Liver (tissue), 3 donors: ENCODE measurements around the gene CD79B.

Source experiments
- ATF3 ChIP-seq: IDR thresholded peaks from 2 replicates; pipeline ENCODE4 v1.6.1; 2016; ENCODE audit warnings: antibody characterized with exemption
- CTCF ChIP-seq: fragments of 150-350 bp; IDR thresholded peaks from 2 replicates; pipeline ENCODE4 v1.5.1; 2017; ENCODE audit warnings: improper control_type of control experiment, low read depth, low read length; ENCODE audit not compliant: missing input control
- EGR1 ChIP-seq, 2 donors: IDR thresholded peaks; 2 replicates each; pipeline ENCODE4 v1.6.1; 2016 to 2018; ENCODE audit warnings: antibody characterized with exemption in 2 of 2, low read depth in 2 of 2
- FOXA1 ChIP-seq: IDR thresholded peaks from 2 replicates; pipeline ENCODE4 v1.6.1; 2016; ENCODE audit warnings: antibody characterized with exemption
- HNF4G ChIP-seq: IDR thresholded peaks from 2 replicates; pipeline ENCODE4 v1.6.1; 2016; ENCODE audit warnings: antibody characterized with exemption
- JUND ChIP-seq, 2 donors: IDR thresholded peaks; 2 replicates each; pipeline ENCODE4 v1.6.1; 2016; ENCODE audit warnings: antibody characterized with exemption in 2 of 2
- MAX ChIP-seq: IDR thresholded peaks from 2 replicates; pipeline ENCODE4 v1.6.1; 2016; ENCODE audit warnings: antibody characterized with exemption
- RAD21 ChIP-seq, 2 donors: IDR thresholded peaks; 2 replicates each; pipeline ENCODE4 v1.6.1; 2016; ENCODE audit warnings: antibody characterized with exemption in 2 of 2, mild to moderate bottlenecking in 2 of 2
- RXRA ChIP-seq, 2 donors: IDR thresholded peaks; 2 replicates each; pipeline ENCODE4 v1.6.1; 2017 to 2018; ENCODE audit warnings: antibody characterized with exemption in 2 of 2, mild to moderate bottlenecking in 1 of 2
- TAF1 ChIP-seq: conservative IDR thresholded peaks from 2 replicates; pipeline ENCODE4 v1.6.1; 2016; ENCODE audit warnings: antibody characterized with exemption, mild to moderate bottlenecking
- YY1 ChIP-seq: IDR thresholded peaks from 2 replicates; pipeline ENCODE4 v1.6.1; 2016; ENCODE audit warnings: antibody characterized with exemption, mild to moderate bottlenecking
- TF ChIP-seq, protein P1 (sequence below): IDR thresholded peaks from 2 replicates; pipeline ENCODE4 v1.6.1; 2016; ENCODE audit warnings: antibody characterized with exemption, mild to moderate bottlenecking
- donor health status: healthy.
- donor health status: healthy.

DNA sequence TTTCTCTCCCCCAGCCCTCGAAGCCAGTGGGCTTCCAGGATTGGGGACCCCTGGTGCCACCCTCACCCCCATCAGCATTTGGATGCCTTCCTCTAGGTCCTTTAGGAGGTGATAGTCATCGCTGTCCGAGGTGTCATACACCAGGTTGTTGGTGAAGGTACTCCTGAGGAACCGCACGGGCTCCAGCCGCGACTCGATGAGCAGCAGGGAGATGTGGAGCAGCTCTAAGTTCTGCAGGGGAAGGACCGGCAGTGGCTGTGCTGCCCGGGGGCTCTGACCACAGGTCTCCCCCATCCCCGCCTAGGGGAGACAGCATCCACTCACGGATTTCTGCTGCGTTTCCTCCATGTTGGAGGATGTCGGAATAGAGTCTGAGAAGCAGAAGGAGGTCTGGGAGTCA is 22.0 kb downstream of the CD79B start:
- TF ChIP-seq TAF1 (no peak), CTCF (no peak), MAX (no peak), YY1 (no peak), HNF4G (no peak), FOXA1 (no peak), EGR1 (IDR thresholded peaks at IDR 0.05; ENCODE audit: low read depth in 2 of 2) (no peak), RXRA (IDR thresholded peaks at IDR 0.05) (no peak), RAD21 (IDR thresholded peaks at IDR 0.05) (no peak), JUND (IDR thresholded peaks at IDR 0.05) (no peak), ATF3 (no peak)
- TF ChIP-seq, protein P1, sequence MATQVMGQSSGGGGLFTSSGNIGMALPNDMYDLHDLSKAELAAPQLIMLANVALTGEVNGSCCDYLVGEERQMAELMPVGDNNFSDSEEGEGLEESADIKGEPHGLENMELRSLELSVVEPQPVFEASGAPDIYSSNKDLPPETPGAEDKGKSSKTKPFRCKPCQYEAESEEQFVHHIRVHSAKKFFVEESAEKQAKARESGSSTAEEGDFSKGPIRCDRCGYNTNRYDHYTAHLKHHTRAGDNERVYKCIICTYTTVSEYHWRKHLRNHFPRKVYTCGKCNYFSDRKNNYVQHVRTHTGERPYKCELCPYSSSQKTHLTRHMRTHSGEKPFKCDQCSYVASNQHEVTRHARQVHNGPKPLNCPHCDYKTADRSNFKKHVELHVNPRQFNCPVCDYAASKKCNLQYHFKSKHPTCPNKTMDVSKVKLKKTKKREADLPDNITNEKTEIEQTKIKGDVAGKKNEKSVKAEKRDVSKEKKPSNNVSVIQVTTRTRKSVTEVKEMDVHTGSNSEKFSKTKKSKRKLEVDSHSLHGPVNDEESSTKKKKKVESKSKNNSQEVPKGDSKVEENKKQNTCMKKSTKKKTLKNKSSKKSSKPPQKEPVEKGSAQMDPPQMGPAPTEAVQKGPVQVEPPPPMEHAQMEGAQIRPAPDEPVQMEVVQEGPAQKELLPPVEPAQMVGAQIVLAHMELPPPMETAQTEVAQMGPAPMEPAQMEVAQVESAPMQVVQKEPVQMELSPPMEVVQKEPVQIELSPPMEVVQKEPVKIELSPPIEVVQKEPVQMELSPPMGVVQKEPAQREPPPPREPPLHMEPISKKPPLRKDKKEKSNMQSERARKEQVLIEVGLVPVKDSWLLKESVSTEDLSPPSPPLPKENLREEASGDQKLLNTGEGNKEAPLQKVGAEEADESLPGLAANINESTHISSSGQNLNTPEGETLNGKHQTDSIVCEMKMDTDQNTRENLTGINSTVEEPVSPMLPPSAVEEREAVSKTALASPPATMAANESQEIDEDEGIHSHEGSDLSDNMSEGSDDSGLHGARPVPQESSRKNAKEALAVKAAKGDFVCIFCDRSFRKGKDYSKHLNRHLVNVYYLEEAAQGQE, result no peak
